ENCODE results near the gene CDH12. TPM values are rescaled to one million over a fixed set of nuclear protein-coding genes. Genes with fewer than 3 reads are reported as not detected.

CDH12 gene
- total RNA-seq, 4 donors from 2014 or later, result 0.12 TPM; not detected in 3

- H3K36me3 ChIP-seq, result no peaks in the 10 kb centered on the region
- WGBS, 2 donors (ENCODE audit: low coverage in 1 of 2), result 100% methylated on average over 1 of the region's 2 CpGs
- H3K9me3 ChIP-seq, result peaks cover 0 to 10% (median 0%) of the 10 kb centered on the region in 3 donors
- TF ChIP-seq EP300 (IDR thresholded peaks at IDR 0.05) (no peak), POLR2A (IDR thresholded peaks at IDR 0.05) (no peak), POLR2AphosphoS5 (IDR thresholded peaks at IDR 0.05) (no peak)
- no peaks in the 10 kb centered on the region for H3K27me3 ChIP-seq
- no peak for ATAC-seq
- no peak overlapping the region for H3K27ac ChIP-seq
- no peak overlapping the region for H3K4me3 ChIP-seq
- no peaks in the 10 kb centered on the region for H3K4me1 ChIP-seq
These were observed 227.7 kb downstream of the CDH12 start for GRCh38 chr5:22625451-22625850.

- no peak overlapping the region for H3K27ac ChIP-seq
- H3K4me3 ChIP-seq, result no peak overlapping the region
- H3K4me1 ChIP-seq, result no peaks in the 10 kb centered on the region
- TF ChIP-seq POLR2A (IDR thresholded peaks at IDR 0.05), result no peak
- no peak for TF ChIP-seq EP300 (IDR thresholded peaks at IDR 0.05)
- no peak for TF ChIP-seq CTCF (IDR thresholded peaks at IDR 0.05)
- TF ChIP-seq POLR2AphosphoS5 (IDR thresholded peaks at IDR 0.05), result no peak
- ATAC-seq, result no peak
- H3K27me3 ChIP-seq, result no peaks in the 10 kb centered on the region
- no peaks in the 10 kb centered on the region for H3K36me3 ChIP-seq
- H3K9me3 ChIP-seq, result peaks cover 0 to 9% (median 0%) of the 10 kb centered on the region in 3 donors
- 14 to 21% methylated on average over 2 of the region's 2 CpGs for WGBS, 2 donors (ENCODE audit: low coverage in 1 of 2)
These were observed 232.1 kb downstream of the CDH12 start for GRCh38 chr5:22621084-22621483.

GRCh38 chr5:22615964-22616363, 237.2 kb downstream of the CDH12 start:
- no peak for ATAC-seq
- no peaks in the 10 kb centered on the region for H3K9me3 ChIP-seq
- 87 to 100% methylated on average over 1 of the region's 1 CpG for WGBS, 2 donors (ENCODE audit: low coverage in 1 of 2)
- H3K4me3 ChIP-seq, result no peak overlapping the region
- no peaks in the 10 kb centered on the region for H3K27me3 ChIP-seq
- no peaks in the 10 kb centered on the region for H3K36me3 ChIP-seq
- TF ChIP-seq POLR2AphosphoS5 (IDR thresholded peaks at IDR 0.05) (no peak), EP300 (IDR thresholded peaks at IDR 0.05) (no peak), CTCF (IDR thresholded peaks at IDR 0.05) (no peak), POLR2A (IDR thresholded peaks at IDR 0.05) (no peak)
- no peak overlapping the region for H3K27ac ChIP-seq
- no peaks in the 10 kb centered on the region for H3K4me1 ChIP-seq

- Histone ChIP-seq H3K4me3 (no peak overlapping the region), H3K36me3 (no peaks in the 10 kb centered on the region), H3K27ac (no peak overlapping the region), H3K9me3 (no peaks in the 10 kb centered on the region), H3K4me1 (no peaks in the 10 kb centered on the region), H3K27me3 (no peaks in the 10 kb centered on the region)
- TF ChIP-seq POLR2A (IDR thresholded peaks at IDR 0.05) (no peak), CTCF (IDR thresholded peaks at IDR 0.05) (no peak), EP300 (IDR thresholded peaks at IDR 0.05) (no peak), POLR2AphosphoS5 (IDR thresholded peaks at IDR 0.05) (no peak)
- no peak for ATAC-seq
- 59 to 81% methylated on average over 5 of the region's 5 CpGs for WGBS, 2 donors (ENCODE audit: low coverage in 1 of 2)
These were observed 238.6 kb downstream of the CDH12 start for GRCh38 chr5:22614486-22615094.

- 82 to 86% methylated on average over 1 of the region's 1 CpG for WGBS, 2 donors (ENCODE audit: low coverage in 1 of 2)
- no peak for ATAC-seq
- Histone ChIP-seq H3K4me1 (no peaks in the 10 kb centered on the region), H3K4me3 (no peak overlapping the region), H3K9me3 (no peaks in the 10 kb centered on the region), H3K27me3 (no peaks in the 10 kb centered on the region), H3K36me3 (no peaks in the 10 kb centered on the region), H3K27ac (no peak overlapping the region)
- TF ChIP-seq POLR2A (IDR thresholded peaks at IDR 0.05) (no peak), POLR2AphosphoS5 (IDR thresholded peaks at IDR 0.05) (no peak), EP300 (IDR thresholded peaks at IDR 0.05) (no peak), CTCF (IDR thresholded peaks at IDR 0.05) (no peak)
These were observed 240.2 kb downstream of the CDH12 start for GRCh38 chr5:22612928-22613327.

Data from gastroesophageal sphincter (tissue), 4 donors.